VCaP (cell line): ENCODE results near the gene KCNG3.

ENCODE experiments used
- H3K27ac ChIP-seq: fragments of 450-650 bp; 2 replicates; pipeline ENCODE4 v1.5.1; 2017
- CTCF ChIP-seq: fragments of 450-650 bp; conservative IDR thresholded peaks from 2 replicates; pipeline ENCODE4 v1.5.1; 2017; ENCODE audit warnings: mild to moderate bottlenecking, moderate library complexity

Gene KCNG3

DNA sequence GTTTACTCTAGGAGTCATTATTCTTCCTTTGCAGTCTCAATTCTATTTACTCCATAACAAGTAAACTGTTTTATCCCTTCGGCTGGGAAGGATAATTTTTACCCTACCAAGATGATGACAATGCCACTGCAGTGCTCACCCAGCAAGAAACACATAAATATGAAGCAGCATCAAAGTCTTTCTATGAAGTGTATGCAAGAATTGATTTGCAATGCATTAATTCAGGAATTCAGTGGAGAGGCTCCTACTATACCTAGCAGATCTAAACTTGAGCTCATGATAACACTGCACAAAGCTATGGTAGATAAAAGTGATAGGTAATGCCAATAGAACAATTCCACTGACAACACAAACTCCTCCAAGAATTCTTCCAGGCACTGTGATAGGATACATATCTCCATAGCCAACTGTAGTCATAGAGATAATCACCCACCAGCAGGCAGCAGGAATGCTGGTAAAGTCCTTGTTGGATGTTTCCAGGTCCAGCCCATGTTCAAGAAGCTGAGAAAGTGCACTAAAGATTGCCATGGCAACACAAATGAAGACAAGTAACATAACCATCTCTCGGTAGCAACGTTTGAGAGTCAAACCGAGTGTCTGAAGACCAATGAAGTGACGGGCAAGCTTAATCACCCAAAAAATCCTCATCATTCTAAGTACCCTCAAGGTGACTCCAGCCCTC, 49.9 kb downstream of the KCNG3 start:
- peak overlapping the region; percentile 59; the same call in 1 of the 2 replicates for H3K27ac ChIP-seq
- no peak for TF ChIP-seq CTCF

DNA sequence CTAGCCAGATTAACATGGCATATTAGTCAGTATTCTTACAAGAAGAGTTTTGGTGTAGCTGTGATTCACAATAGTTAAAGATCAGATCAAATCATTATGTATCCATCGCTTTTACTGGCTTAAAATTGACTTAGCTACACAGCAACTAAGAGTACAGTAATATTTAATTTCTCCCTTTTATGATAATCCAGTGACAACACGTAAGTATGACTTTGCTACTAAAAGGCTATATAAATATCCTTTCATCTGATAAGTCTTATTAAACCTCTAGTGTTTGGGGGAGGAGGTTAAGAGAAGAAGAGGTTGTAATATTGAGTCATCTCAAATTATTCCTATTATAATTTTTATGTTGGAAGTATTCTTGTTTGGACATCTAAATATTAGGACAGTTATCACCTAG, 51.0 kb downstream of the KCNG3 start:
- H3K27ac ChIP-seq = peak overlapping the region; percentile 59
- no peak for TF ChIP-seq CTCF

DNA sequence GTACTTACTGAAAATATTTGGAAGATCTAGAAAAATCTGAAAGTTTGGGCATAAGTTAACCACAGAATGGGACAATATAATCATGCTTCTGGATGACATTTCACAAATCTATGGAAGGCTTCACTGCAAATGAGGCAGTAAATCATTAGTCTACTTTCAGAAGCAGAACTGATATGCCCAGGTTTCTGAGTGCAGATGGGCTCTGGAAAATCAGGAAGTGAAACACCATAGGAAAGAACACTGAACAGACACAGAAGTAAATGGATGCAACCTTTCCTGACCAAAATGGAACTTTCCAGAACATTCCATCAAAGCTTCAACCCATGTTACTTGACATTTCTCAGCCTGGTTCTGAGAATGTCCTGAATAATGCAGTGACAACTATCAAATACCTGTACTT, 55.1 kb downstream of the KCNG3 start:
- H3K27ac ChIP-seq = no peak overlapping the region
- no peak for TF ChIP-seq CTCF

- no peak overlapping the region for H3K27ac ChIP-seq
- TF ChIP-seq CTCF = no peak
Observed at GRCh38 chr2:42436370-42436769, 57.4 kb downstream of the KCNG3 start.

- TF ChIP-seq CTCF = no peak
- no peak overlapping the region for H3K27ac ChIP-seq
Observed at GRCh38 chr2:42435628-42436027, 58.2 kb downstream of the KCNG3 start.

DNA sequence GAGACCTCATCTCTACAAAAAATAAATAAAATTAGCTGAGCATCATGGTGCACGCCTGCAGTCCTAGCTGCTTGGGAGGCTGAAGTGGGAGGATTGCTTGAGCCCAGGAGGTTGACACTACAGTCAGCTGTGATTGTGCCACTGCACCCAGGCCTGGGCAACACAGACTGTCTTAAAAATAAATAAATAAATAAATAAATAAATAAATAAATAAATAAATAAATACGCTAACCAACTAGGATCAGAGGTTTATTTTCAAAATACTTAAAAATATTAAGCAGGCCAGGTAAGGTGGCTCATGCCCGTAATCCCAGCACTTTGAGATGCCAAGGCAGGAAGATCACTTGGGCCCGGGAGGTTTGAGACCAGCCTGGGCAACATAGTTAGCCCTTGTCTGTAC, 63.6 kb downstream of the KCNG3 start:
- no peak for TF ChIP-seq CTCF

GRCh38 chr2:42429352-42429751, 64.4 kb downstream of the KCNG3 start:
- H3K27ac ChIP-seq = no peak overlapping the region
- TF ChIP-seq CTCF = no peak

More for the DNA sequence above, 63.6 kb downstream of the KCNG3 start:
- H3K27ac ChIP-seq = no peak overlapping the region
